AG08396 (cell line): Measurements from ENCODE around the gene CACNA2D4.

Source experiments
- DNase-seq: peaks from one replicate; pipeline ENCODE4 v3.0.0; 2012; ENCODE audit warnings: low spot score, mixed read lengths

Gene CACNA2D4

GRCh38 chr12:1870998-1871917 lies 47.2 kb downstream of the CACNA2D4 start:
- DNase-seq: no peak

- no peak for DNase-seq
Observed at GRCh38 chr12:1870086-1870485, 48.4 kb downstream of the CACNA2D4 start.

DNA sequence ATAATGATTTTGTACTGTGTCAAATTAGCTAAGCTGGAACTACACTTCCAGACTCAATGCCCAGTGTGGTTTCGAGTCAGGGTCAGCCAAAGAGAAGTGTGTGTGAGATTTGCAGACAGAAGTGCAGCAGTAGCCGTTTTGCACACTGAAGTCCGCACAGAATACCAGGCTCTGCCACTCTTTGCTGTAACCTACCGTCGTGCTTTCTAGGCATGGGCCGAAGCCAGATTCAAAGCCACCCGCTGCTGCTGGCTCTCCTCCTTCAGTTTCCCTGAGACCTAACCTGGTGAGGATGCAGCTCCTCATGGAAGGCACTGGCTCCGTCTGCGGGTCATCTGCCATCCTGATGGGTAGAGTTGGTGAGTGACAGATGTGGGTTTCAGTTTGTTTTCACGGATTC lies 49.3 kb downstream of the CACNA2D4 start:
- DNase-seq: no peak

DNA sequence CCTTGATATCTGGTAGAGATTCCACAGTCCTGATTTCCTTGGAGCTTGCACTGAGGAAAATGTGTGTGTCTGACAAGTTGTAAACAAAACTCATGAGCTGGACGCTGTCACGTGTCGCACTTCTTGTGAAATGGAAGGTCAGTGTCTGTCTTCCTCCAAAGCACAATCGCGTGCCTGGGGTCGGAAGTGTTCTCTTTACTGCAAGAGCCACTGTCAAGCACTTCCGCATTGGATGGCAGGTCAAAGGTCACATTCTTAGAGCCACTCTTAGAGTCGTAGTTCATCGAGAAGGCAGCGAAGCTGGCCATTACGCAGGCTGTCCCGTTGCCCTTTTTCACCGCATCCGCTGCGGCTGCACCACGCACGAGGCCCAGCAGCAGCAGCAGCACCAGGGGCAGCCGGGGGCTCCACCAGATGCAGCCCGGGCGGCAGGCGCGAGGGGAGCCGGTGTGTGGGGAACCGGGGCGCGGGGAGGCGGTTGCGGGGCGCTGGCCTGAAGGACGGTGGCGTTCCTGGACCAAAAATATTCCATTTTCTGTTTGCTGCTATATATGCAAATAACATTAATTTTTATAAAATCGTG lies 53.1 kb downstream of the CACNA2D4 start:
- no peak for DNase-seq

- no peak for DNase-seq
Observed at GRCh38 chr12:1864867-1865266, 53.6 kb downstream of the CACNA2D4 start.

GRCh38 chr12:1864456-1864855 lies 54.0 kb downstream of the CACNA2D4 start:
- DNase-seq: no peak

GRCh38 chr12:1863823-1864222 lies 54.6 kb downstream of the CACNA2D4 start:
- no peak for DNase-seq

GRCh38 chr12:1862973-1863372 lies 55.5 kb downstream of the CACNA2D4 start:
- DNase-seq: no peak

- no peak for DNase-seq
Observed at GRCh38 chr12:1859643-1860042, 58.8 kb downstream of the CACNA2D4 start.

DNA sequence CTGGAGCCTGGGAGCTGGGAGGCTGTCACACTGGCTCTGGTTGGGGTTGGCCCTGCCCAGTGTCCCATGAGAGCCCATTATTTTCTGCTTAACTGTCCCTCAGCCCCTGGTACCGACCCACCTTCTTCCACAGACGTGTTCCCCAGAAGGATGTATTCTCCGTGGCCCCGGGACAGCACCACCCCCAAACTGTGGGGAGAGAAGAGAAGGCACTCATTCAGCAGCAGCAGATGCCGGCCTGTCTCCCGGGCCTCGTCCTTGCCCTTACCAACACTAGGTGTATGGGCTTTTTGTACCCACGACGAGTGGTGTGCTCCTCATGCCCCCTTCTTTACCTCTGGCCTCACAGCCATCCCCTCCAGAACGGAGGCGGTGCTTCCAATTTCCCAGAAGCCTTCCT lies 60.0 kb downstream of the CACNA2D4 start:
- no peak for DNase-seq

GRCh38 chr12:1857821-1858220 lies 60.6 kb downstream of the CACNA2D4 start:
- no peak for DNase-seq

- DNase-seq: no peak
Observed at GRCh38 chr12:1857086-1857485, 61.4 kb downstream of the CACNA2D4 start.

- DNase-seq: no peak
Observed at GRCh38 chr12:1855241-1855640, 63.2 kb downstream of the CACNA2D4 start.

GRCh38 chr12:1853716-1854115 lies 64.7 kb downstream of the CACNA2D4 start:
- no peak for DNase-seq

DNA sequence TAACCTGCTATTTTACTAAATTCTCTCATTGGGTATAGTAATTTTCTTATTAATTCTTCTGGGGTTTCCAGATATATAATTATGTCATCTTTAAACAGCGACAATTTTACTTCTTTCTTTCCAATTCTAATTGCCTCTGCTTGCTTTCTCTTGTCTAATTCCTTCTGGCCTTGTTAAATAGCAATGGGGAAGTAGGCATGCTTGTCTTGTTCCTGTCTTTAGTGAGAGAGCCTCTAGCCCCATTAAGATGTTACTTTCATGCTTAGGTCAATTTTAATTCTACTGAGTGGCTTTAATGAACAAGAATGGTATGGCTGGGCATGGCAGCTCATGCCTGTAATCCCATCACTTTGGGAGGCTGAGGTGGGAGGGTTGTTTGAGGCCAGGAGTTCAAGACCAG lies 66.4 kb downstream of the CACNA2D4 start:
- no peak for DNase-seq

DNA sequence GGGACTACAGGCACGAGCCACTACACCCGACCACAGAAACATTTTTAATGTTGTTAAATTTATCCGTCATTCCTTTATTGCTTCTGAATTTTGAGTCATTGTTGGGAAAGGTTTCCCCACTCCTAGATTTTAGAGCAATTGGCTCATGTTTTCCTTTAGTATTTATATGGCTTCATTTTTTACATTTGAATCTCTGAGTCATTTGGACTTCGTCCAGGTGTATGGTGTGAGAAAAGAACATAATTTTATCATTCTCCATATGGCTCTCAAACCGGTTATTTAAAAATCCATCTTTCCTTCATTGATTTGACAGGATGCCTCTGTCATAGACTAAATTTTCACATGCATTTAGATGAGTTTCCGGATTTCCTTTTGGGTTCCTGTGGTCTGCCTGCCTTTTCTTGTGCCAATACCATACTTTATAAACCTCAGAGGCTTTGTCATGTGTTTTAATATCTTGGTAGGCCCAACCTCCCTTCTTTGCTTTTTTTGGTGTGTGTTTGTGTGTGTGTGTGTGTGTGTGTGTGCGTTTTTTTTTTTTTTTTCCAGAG lies 67.2 kb downstream of the CACNA2D4 start:
- no peak for DNase-seq

DNA sequence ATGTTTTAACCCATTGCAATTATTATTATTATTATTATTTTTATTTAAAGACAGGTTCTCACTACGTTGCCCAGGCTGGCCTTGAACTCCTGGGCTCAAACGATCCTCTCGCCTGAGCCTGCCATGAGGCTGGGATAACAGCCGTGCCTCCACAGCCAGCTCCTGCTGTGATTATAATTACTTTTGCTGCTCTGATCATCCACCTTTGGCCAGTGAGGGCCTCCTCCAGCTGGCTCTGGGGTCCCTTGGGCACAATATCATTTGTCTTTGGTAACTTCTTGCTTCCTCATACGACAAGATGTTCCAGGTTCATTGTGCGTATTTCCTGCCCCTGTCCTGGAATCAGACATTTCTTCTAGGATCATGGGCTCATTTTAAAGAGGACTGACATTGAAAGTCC lies 69.7 kb downstream of the CACNA2D4 start:
- DNase-seq: no peak

DNA sequence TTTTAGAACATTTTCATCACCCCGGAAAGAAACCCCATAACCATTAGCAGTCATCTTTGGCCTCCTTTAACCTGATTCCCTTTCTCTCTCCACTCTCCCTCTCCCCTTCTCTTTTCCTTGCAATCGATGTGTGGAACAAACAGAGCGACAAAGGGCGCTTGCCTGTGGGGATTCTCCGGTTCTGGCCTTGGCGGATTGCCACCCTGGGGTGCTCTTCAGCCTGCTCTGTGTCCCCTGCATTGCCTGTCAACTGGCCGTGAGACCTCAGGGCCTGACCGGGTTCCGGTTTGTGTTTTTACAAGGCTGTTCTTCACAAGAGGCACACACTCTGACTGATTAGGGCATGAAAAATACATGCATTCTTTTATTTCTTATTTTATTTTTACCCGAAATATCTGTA lies 70.3 kb downstream of the CACNA2D4 start:
- DNase-seq: no peak

- no peak for DNase-seq
Observed at GRCh38 chr12:1847411-1847810, 71.0 kb downstream of the CACNA2D4 start.

DNA sequence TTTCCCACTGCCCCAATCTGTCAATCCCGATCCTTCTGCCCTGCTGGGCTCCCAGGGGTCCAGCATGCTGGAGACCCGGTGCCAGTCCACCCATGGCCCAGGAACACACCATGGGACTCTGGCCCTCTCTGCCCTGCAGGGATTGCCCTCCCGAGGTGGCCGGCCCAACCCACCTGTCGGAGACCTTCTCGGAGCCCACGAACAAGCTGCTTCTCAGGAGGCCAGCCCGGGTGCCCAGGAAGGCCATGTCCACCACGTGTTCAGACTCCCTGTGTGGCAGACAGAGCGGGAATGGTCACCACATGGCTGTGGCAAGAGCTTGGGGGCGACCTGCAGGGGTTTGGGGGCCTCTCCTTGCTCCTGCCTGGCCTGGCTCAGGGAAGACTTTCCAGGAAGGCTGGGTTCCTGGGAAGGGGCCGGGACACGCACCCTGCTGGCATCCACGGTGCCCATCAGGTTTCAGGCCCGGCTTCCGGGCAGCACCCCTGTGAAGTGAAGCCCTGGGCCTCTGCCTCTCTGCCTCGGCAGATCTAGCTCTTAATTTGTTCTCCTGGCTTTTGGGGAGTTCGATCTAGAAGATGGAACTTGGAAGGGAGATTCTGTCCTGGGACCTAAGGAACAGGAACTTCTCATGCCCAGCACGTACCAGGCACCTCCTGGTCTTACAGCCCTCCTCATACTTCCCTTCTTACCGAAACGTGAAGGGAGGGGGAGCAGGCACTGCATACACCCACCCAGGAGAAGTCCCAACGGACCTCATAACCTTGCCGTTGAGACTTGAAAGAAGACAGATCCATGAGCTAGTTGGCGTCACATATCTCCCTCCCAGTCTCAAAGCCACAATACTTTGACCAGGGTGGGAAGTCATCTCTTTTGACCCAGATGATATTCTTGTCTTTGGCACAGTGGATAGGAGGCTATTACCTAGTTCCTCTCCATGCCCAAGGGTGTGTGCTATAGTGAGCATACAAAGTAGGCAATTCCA lies 71.7 kb downstream of the CACNA2D4 start:
- DNase-seq: no peak

DNA sequence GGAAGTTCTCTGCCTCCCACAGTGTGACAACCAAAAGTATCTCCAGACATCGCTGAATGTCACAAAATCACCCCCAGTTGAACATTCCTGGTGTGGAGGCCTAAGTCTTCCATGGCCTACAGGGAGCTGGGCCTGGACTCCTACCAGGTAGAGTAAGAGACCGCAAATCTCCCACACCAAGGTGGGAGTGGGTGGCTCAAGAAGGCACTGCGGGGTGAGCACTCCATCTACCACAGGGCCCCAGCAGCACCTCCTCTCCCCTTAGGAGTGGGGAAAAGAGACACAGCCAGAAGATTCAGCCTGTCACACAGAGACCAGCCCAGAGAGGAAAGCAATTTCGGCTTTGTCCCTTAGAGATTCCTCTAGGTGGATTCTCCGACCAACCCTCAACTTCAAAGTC lies 72.6 kb downstream of the CACNA2D4 start:
- no peak for DNase-seq

DNA sequence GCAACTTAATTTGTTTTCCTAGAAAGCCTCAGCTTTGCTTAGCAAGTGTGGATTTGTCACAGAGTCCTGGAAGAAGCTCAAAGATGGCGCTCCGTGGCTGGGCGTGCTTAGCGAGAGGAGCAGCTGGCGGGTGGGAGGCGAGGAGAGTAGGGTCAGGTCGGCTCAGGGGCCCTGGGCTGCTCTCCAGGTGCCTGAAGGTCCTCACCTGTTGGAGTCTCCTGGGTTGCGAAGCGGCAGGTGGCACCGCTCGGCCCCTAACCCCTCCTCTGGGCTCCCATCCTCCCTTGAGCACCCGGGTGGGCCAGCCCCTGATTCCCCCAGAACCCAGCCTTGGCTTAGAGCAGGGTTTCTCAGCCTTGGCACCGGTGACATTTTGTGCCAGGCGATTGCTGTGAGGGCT lies 73.0 kb downstream of the CACNA2D4 start:
- DNase-seq: no peak
